Upper lobe of left lung (tissue), 4 donors: Measurements from ENCODE around the gene SPTB.

Experiments used
- CTCF ChIP-seq, 6 experiments: fragments of 450-650 bp in 4 of 6; fragments of 200-600 bp in 2 of 6; sonication (generic) in 2 of 6; IDR thresholded peaks; one replicate each; pipeline ENCODE4 v1.5.1; 2016 to 2019; ENCODE audit warnings: antibody characterized with exemption in 6 of 6
- EP300 ChIP-seq, 4 donors: sonication (generic); formaldehyde crosslinking; IDR thresholded peaks; one replicate each; pipeline ENCODE4 v1.5.1; 2017; ENCODE audit warnings: antibody characterized with exemption in 4 of 4, control low read depth in 2 of 4
- POLR2A ChIP-seq, 4 donors: fragments of 450-650 bp; IDR thresholded peaks; one replicate each; pipeline ENCODE4 v1.5.1; 2016 to 2017; ENCODE audit warnings: antibody characterized with exemption in 4 of 4, mild to moderate bottlenecking in 2 of 4
- POLR2AphosphoS5 ChIP-seq, 2 donors: sonication (generic); formaldehyde crosslinking; IDR thresholded peaks; one replicate each; pipeline ENCODE4 v1.5.1; 2017; ENCODE audit warnings: antibody characterized with exemption in 2 of 2

GRCh38 chr14:64828071-64828470 is 51.6 kb downstream of the SPTB start:
- TF ChIP-seq CTCF (IDR thresholded peaks at IDR 0.05) (no peak), POLR2A (IDR thresholded peaks at IDR 0.05) (no peak), EP300 (IDR thresholded peaks at IDR 0.05) (no peak), POLR2AphosphoS5 (IDR thresholded peaks at IDR 0.05) (no peak)
